Naive B cell (primary cell): ENCODE data around the gene FOXP3. TPM values are rescaled to one million over a fixed set of nuclear protein-coding genes. Genes with fewer than 3 reads are reported as not detected.

Experiments used
- ATAC-seq, 2 donors: fragments of 150-1000 bp; cut with Tn5 transposase; 2 replicates each; pipeline ENCODE4 v1.10.0; 2021; ENCODE audit warnings: low read depth in 2 of 2, mild to moderate bottlenecking in 2 of 2, moderate library complexity in 2 of 2
- DNase-seq: peaks from one replicate; pipeline ENCODE4 v3.0.0; 2022
- H3K27ac Mint-ChIP-seq, 6 donors: one replicate each; pipeline ENCODE4 v1.8.0; 2020 to 2022; ENCODE audit warnings: mild to moderate bottlenecking in 6 of 6, mixed read lengths in 6 of 6, moderate library complexity in 5 of 6, inconsistent platforms in 2 of 6
- H3K27me3 Mint-ChIP-seq, 3 donors: one replicate each; pipeline ENCODE4 v1.8.0; 2021 to 2022; ENCODE audit warnings: mixed read lengths in 3 of 3, mild to moderate bottlenecking in 1 of 3
- H3K36me3 Mint-ChIP-seq, 2 donors: one replicate each; pipeline ENCODE4 v1.8.0; 2020 to 2022; ENCODE audit warnings: mixed read lengths in 2 of 2, inconsistent platforms in 1 of 2, mild to moderate bottlenecking in 1 of 2
- H3K4me1 Mint-ChIP-seq, 3 donors: one replicate each; pipeline ENCODE4 v1.8.0; 2020 to 2022; ENCODE audit warnings: mixed read lengths in 3 of 3, inconsistent platforms in 1 of 3, mild to moderate bottlenecking in 1 of 3, moderate library complexity in 1 of 3
- H3K4me3 Mint-ChIP-seq, 8 donors: one replicate each; pipeline ENCODE4 v1.8.0; 2020 to 2022; ENCODE audit warnings: mild to moderate bottlenecking in 8 of 8, mixed read lengths in 8 of 8, moderate library complexity in 8 of 8, inconsistent platforms in 2 of 8
- H3K9me3 Mint-ChIP-seq, 7 donors: one replicate each; pipeline ENCODE4 v1.8.0; 2020 to 2022; ENCODE audit warnings: mixed read lengths in 7 of 7, mild to moderate bottlenecking in 5 of 7, inconsistent platforms in 2 of 7, moderate library complexity in 1 of 7
- polyA plus RNA-seq, 6 donors: library from polyadenylated mRNA; unstranded; fragments of 300-500 nt; fragmentation: Illumina TruSeq; gene quantifications; one replicate each; pipeline ENCODE4 v1.2.3, GENCODE V29; 2021; ENCODE audit warnings: low read depth in 6 of 6

FOXP3 gene
- polyA plus RNA-seq, 6 donors from 2014 or later, result 0.15 to 0.32 (median 0.22) TPM; not detected in 2

DNA sequence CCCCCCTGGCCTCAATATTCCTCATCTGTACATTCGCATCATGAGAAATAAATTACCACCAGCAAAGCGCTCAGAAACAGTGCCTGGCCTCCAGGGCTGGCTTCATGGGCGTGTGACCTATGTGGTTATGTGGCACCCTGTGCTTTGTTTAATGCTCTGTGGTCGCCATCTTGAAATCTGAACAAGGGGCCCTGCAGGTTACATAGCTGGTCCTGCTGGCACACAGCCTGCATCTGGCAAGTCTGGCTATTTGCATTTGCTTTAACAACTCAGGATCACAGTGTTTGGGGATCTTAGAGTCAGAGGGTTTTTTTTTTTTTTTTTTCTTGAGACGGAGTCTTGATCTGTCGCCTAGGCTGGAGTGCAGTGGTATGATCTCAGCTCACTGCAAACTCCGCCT, 9.9 kb downstream of the FOXP3 start:
- Mint-ChIP-seq H3K27ac (no peak overlapping the region), H3K4me1 (peaks cover 13 to 35% (median 16%) of the 10 kb centered on the region in 3 donors), H3K36me3 (peaks cover 0 to 9% of the 10 kb centered on the region in 2 donors), H3K27me3 (no peaks in the 10 kb centered on the region), H3K9me3 (peaks cover 0 to 2% (median 0%) of the 10 kb centered on the region in 7 donors), H3K4me3 (no peak overlapping the region)
- no peak for ATAC-seq
- DNase-seq, result no peak

GRCh38 chrX:49251325-49251724, 13.2 kb downstream of the FOXP3 start:
- Mint-ChIP-seq H3K36me3 (peaks cover 0 to 9% of the 10 kb centered on the region in 2 donors), H3K9me3 (peaks cover 0 to 2% (median 0%) of the 10 kb centered on the region in 7 donors), H3K4me1 (peaks cover 7 to 26% (median 12%) of the 10 kb centered on the region in 3 donors), H3K27me3 (no peaks in the 10 kb centered on the region), H3K27ac (no peak overlapping the region), H3K4me3 (no peak overlapping the region)
- ATAC-seq, result no peak
- DNase-seq, result no peak

DNA sequence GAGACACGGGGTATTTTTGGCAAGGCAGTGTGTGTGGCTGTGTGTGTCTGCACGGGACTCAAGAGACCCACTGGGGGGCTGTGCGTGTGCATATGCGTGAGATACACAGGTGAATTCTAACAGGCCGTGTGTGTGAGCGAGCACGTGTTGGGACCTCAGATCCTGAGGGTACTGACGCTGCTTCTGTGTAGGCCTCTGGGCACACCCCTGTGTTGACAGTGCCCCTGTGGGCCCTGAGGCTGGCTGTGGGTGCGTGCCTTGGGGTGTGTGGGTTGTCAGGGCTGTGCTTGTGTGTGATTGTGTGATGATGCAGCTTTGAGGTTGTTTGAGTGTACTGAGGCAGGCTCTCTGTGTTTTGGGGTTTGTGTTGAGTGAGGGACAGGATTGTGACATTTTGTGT, 13.9 kb downstream of the FOXP3 start:
- peaks cover 7 to 18% (median 9%) of the 10 kb centered on the region in 3 donors for H3K4me1 Mint-ChIP-seq
- H3K27me3 Mint-ChIP-seq, result no peaks in the 10 kb centered on the region
- DNase-seq (no peak), ATAC-seq (no peak)
- peak overlapping the region in 1 of 6 donors; percentile 3 for H3K27ac Mint-ChIP-seq
- no peak overlapping the region for H3K4me3 Mint-ChIP-seq
- peaks cover 0 to 2% (median 0%) of the 10 kb centered on the region in 7 donors for H3K9me3 Mint-ChIP-seq
- H3K36me3 Mint-ChIP-seq, result peaks cover 0 to 9% of the 10 kb centered on the region in 2 donors

DNA sequence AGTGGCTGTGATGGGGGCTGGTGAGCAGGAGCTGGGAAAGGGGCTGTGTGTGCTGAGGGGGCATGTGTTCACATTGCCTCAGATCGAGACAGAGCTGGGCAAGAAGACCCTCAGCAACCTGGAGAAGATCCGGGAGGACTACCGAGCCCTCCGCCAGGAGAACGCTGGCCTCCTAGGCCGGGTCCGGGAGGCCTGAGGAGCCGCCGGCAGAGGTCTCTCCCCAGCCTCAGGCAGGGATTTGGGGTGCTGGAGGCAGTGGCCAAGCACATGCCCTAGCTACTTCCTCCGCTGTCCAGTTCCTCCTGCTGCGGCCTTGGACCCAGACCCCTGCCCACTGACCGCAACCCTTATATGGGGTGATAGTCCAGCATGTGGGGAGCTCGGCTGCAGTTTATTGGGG, 14.4 kb downstream of the FOXP3 start:
- peaks cover 7 to 16% (median 11%) of the 10 kb centered on the region in 3 donors for H3K4me1 Mint-ChIP-seq
- ATAC-seq, result no peak
- peaks cover 0 to 9% of the 10 kb centered on the region in 2 donors for H3K36me3 Mint-ChIP-seq

DNA sequence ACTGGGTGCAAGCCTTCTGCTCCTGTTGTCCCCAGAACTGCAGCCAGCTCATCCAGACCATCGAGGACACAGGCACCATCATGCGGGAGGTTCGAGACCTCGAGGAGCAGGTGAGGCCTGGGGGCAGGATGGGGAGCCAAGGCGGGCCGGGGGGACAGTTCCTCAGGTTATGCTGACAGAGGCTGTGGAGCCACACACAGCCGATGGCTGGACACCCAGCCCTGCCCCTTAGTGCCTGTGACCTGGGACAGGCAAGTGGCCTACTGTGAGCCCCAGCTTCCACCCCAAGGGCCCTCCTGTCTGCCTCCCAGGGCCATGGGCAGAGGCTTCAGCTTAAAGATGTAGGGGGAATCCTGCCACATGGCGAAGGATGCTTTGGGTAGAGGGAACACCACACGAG, 14.9 kb downstream of the FOXP3 start:
- ATAC-seq (no peak), DNase-seq (no peak)
- H3K4me3 Mint-ChIP-seq, result no peak overlapping the region
- no peak overlapping the region for H3K27ac Mint-ChIP-seq
- peaks cover 0 to 9% of the 10 kb centered on the region in 2 donors for H3K36me3 Mint-ChIP-seq
- peaks cover 0 to 2% (median 0%) of the 10 kb centered on the region in 7 donors for H3K9me3 Mint-ChIP-seq
- peaks cover 7 to 16% (median 13%) of the 10 kb centered on the region in 3 donors for H3K4me1 Mint-ChIP-seq
- H3K27me3 Mint-ChIP-seq, result no peaks in the 10 kb centered on the region

More for the DNA sequence above, 14.4 kb downstream of the FOXP3 start:
- Mint-ChIP-seq H3K4me3 (no peak overlapping the region), H3K9me3 (peaks cover 0 to 2% (median 0%) of the 10 kb centered on the region in 7 donors), H3K27ac (peak overlapping the region in 1 of 6 donors; percentile 3), H3K27me3 (no peaks in the 10 kb centered on the region)
- DNase-seq, result no peak

DNA sequence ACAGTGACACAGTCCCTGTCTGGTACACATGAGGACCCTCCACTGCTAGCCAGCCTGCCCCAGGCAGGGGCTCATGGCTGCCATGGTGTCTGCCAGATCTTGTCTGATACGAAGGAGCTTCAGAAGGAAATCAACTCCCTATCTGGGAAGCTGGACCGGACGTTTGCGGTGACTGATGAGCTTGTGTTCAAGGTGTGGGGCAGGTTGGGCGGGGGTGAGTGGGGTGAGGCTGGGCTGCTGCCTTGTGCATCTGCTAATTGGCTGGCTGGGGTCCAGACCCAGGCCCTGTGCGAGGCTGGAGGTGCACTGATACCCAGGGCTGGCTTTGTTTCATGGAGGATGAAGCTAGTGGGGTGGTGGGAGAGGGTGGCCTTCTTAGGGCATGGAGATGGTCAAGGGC, 15.4 kb downstream of the FOXP3 start:
- Mint-ChIP-seq H3K4me3 (no peak overlapping the region), H3K27ac (no peak overlapping the region), H3K27me3 (no peaks in the 10 kb centered on the region), H3K9me3 (peaks cover 0 to 2% (median 0%) of the 10 kb centered on the region in 7 donors), H3K4me1 (peaks cover 7 to 15% (median 12%) of the 10 kb centered on the region in 3 donors), H3K36me3 (peaks cover 0 to 13% of the 10 kb centered on the region in 2 donors)
- ATAC-seq (no peak), DNase-seq (no peak)

- peaks cover 5 to 17% (median 7%) of the 10 kb centered on the region in 3 donors for H3K4me1 Mint-ChIP-seq
- H3K9me3 Mint-ChIP-seq, result peaks cover 0 to 2% (median 0%) of the 10 kb centered on the region in 7 donors
- H3K27me3 Mint-ChIP-seq, result no peaks in the 10 kb centered on the region
- peaks cover 0 to 22% of the 10 kb centered on the region in 2 donors for H3K36me3 Mint-ChIP-seq
- ATAC-seq (no peak), DNase-seq (no peak)
- no peak overlapping the region for H3K4me3 Mint-ChIP-seq
- H3K27ac Mint-ChIP-seq, result no peak overlapping the region
Measured at GRCh38 chrX:49247916-49248811, 16.3 kb downstream of the FOXP3 start.

DNA sequence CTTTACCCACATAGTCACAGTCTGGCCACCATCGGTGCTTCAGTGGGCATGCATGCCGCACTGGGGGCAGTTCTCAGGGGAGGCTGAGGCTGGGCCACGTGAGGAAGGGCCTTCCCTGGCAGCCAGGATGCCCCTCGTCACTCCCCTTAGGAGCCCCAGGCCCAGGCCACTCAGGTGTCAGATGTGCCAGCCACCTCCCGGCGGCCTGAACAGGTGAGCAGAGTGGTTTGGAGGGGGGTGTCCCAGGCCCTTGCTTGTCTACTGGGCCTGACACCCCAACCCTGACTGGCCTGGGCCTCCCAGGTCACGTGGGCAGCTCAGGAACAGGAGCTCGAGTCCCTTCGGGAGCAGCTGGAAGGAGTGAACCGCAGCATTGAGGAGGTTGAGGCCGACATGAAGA, 17.2 kb downstream of the FOXP3 start:
- Mint-ChIP-seq H3K27ac (peak overlapping the region in 1 of 6 donors; percentile 18), H3K9me3 (peaks cover 0 to 4% (median 0%) of the 10 kb centered on the region in 7 donors), H3K4me1 (peaks cover 2 to 17% (median 7%) of the 10 kb centered on the region in 3 donors), H3K27me3 (no peaks in the 10 kb centered on the region), H3K36me3 (peaks cover 0 to 23% of the 10 kb centered on the region in 2 donors), H3K4me3 (no peak overlapping the region)
- no peak for ATAC-seq
- no peak for DNase-seq

GRCh38 chrX:49246541-49246940, 18.0 kb downstream of the FOXP3 start:
- Mint-ChIP-seq H3K36me3 (peaks cover 0 to 23% of the 10 kb centered on the region in 2 donors), H3K9me3 (peaks cover 0 to 2% (median 0%) of the 10 kb centered on the region in 7 donors), H3K27me3 (no peaks in the 10 kb centered on the region), H3K4me1 (peaks cover 0 to 17% (median 7%) of the 10 kb centered on the region in 3 donors), H3K27ac (peak overlapping the region in 1 of 6 donors; percentile 41), H3K4me3 (no peak overlapping the region)
- ATAC-seq (no peak), DNase-seq (no peak)

DNA sequence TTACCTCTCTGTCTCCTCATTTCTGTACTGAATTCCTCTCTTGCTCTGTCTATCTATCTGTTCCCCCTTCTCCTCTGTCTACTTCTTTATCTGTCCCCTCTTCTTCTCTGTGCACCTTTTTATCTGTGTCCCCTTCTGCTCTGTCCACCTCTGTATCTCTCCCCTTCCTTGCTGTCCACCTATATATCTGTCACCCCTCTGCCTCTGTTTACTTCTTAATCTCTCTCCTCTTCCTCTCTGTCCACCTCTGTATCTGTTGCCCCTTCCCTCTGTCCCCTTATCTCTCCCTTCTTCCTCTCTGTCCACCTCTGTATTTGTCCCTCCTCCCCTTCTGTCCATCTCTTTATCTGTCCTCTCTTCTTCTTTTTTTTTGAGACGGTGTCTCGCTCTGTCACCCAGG, 20.3 kb downstream of the FOXP3 start:
- DNase-seq (no peak), ATAC-seq (no peak)
- H3K36me3 Mint-ChIP-seq, result peaks cover 0 to 15% of the 10 kb centered on the region in 2 donors
- H3K9me3 Mint-ChIP-seq, result peaks cover 0 to 2% (median 0%) of the 10 kb centered on the region in 7 donors
- no peaks in the 10 kb centered on the region for H3K27me3 Mint-ChIP-seq
- H3K4me3 Mint-ChIP-seq, result no peak overlapping the region
- H3K4me1 Mint-ChIP-seq, result peaks cover 2 to 13% (median 5%) of the 10 kb centered on the region in 3 donors
- H3K27ac Mint-ChIP-seq, result no peak overlapping the region

DNA sequence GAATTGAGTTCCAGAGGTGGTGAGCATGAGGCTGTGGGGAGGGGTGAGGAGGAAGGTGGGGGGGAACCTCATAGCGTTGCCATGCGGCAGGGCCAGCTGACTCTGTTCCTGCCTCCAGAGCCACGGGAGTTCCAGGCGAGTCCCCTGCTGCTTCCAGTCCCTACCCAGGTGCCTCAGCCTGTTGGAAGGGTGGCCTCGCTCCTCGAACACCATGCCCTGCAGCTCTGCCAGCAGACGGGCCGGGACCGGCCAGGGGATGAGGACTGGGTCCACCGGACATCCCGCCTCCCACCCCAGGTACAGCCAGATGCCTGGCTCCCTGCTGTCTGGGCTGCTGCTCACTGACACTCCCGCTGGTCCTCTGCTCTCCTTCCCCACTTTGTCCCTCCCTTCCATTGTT, 21.3 kb downstream of the FOXP3 start:
- H3K36me3 Mint-ChIP-seq, result peaks cover 0 to 15% of the 10 kb centered on the region in 2 donors
- ATAC-seq (no peak), DNase-seq (no peak)
- no peaks in the 10 kb centered on the region for H3K27me3 Mint-ChIP-seq
- peaks cover 2 to 13% (median 5%) of the 10 kb centered on the region in 3 donors for H3K4me1 Mint-ChIP-seq
- H3K9me3 Mint-ChIP-seq, result peaks cover 0 to 2% (median 0%) of the 10 kb centered on the region in 7 donors
- no peak overlapping the region for H3K4me3 Mint-ChIP-seq
- peak overlapping the region in 1 of 6 donors; percentile 74 for H3K27ac Mint-ChIP-seq

DNA sequence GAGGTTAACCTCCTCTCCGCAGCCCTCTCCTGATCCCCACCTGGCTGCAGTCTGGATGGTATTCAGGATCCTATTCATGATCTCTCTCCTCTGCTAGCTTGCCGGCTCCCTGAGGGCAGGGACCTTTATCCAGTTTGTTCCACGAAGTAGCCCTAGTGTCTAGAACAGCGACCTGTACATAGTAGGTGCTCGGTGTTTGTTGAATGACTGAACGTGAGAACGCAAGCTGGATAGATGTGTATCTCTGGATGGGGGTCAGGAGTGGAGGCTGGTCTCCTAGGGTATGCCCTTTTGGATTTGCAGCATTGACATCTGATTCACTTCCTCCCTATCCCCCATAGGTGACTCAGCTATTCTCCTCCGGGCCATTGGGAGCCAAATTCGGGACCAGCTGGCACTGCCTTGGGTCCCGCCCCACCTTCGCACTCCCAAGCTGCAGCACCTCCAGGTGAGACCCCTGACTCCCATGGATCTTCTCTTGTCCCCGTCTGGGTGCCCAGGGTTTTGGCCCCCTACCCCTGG, 21.9 kb downstream of the FOXP3 start:
- H3K9me3 Mint-ChIP-seq, result peaks cover 0 to 2% (median 0%) of the 10 kb centered on the region in 7 donors
- ATAC-seq, result no peak
- H3K4me1 Mint-ChIP-seq, result peaks cover 4 to 13% (median 5%) of the 10 kb centered on the region in 3 donors
- DNase-seq, result no peak
- no peaks in the 10 kb centered on the region for H3K27me3 Mint-ChIP-seq
- peak overlapping the region in 1 of 6 donors; percentile 82 for H3K27ac Mint-ChIP-seq
- H3K4me3 Mint-ChIP-seq, result no peak overlapping the region
- peaks cover 0 to 15% of the 10 kb centered on the region in 2 donors for H3K36me3 Mint-ChIP-seq

- peaks cover 0 to 2% (median 0%) of the 10 kb centered on the region in 7 donors for H3K9me3 Mint-ChIP-seq
- ATAC-seq (no peak), DNase-seq (no peak)
- peaks cover 11 to 29% (median 27%) of the 10 kb centered on the region in 3 donors for H3K4me1 Mint-ChIP-seq
- no peak overlapping the region for H3K27ac Mint-ChIP-seq
- no peaks in the 10 kb centered on the region for H3K27me3 Mint-ChIP-seq
- H3K4me3 Mint-ChIP-seq, result peak overlapping the region in 1 of 8 donors; percentile 47
- peaks cover 0 to 7% of the 10 kb centered on the region in 2 donors for H3K36me3 Mint-ChIP-seq
Measured at GRCh38 chrX:49238735-49239134, 25.8 kb downstream of the FOXP3 start.
